HG03378 (cell line): Measurements from ENCODE around the gene SLC35E1.
"Not testable (repeated sequence)": the region's sequence is repeated elsewhere in the genome, so short reads cannot be mapped to it uniquely, and the experiment has no call there.

ENCODE experiments used
- ATAC-seq: cut with Tn5 transposase; IDR thresholded peaks from one replicate; pipeline ENCODE4 v1.9.1; 2021; ENCODE audit warnings: mild to moderate bottlenecking, moderate library complexity; ENCODE audit not compliant: unreplicated experiment

SLC35E1 gene

DNA sequence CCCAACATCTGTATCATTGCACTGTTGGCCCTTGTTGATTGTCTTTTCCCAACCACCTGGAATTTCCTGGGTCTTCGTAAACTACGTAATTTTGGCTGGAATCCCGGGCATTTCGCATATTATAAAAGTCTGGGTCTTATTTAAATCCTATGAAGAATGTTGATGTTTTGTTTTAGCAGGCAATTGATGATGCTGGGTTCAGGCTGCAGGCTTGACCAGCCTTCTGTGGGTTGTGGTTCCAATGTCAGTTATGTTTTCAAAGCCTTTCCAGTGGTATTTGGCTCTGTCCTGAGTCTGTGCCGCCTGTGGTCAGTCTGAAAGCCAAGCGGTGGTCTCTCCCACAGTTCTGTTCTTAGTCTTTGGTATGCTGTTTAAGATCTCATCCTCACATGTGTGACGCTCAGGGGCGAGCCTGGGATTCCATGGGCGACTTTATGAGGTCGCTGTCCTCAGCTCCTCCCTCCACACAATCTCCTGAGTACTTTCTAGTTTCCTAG, 12.4 kb downstream of the SLC35E1 start:
- no peak for ATAC-seq

DNA sequence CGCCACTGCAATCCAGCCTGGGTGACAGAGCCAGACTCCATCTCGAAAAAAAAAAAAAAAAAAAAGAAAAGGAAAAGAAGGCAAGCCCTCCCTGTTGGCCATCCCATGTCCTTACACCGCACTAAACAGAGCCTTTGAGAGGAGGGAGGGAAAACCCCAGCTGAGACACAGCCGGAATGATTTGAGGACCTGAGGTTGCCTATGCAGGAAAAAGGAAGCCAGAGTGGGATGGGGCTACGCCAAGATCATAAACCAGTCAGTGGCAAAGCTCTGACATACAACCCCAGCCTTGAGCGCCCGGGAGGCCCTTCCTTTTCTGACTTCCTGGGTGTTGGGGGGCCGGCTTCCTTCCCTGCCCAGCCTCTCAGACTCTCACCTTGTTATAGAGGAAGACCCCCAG, 17.4 kb downstream of the SLC35E1 start:
- no peak for ATAC-seq

DNA sequence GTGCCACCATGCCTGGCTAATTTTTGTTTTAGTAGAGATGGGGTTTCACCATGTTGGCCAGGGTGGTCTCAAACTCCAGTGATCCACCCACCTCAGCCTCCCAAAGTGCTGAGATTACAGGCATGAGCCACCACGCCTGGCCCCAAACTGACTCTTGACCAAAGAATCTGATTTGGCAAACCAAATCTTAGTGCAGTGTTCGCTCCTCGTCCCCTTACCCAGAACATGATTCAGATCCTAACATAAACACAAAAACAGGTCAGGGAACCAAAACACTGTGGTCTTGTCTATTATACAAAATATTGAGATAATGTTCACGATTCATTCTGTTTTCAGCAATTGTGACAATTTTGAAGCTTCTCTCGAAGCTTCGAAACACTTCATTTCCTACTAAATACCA, 20.3 kb downstream of the SLC35E1 start:
- ATAC-seq, result not testable (repeated sequence)

DNA sequence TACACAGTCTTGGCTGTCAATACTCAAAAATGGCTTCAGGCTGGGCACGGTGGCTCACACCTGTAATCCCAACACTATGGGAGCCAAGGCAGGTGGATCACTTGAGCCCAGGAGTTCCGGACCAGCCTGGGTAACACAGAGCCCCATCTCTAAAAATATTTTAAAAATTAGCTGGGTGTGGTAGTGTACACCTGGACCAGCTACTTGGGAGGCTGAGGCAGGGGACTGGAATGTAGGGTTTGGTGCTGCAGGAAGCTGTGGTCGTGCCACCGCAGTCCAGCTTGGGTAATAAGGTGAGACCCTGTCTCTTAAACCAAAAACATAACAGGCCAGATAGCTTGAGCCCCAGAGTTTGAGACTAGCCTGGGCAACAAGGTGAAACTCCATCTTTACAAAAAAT, 23.3 kb downstream of the SLC35E1 start:
- ATAC-seq, result no peak

DNA sequence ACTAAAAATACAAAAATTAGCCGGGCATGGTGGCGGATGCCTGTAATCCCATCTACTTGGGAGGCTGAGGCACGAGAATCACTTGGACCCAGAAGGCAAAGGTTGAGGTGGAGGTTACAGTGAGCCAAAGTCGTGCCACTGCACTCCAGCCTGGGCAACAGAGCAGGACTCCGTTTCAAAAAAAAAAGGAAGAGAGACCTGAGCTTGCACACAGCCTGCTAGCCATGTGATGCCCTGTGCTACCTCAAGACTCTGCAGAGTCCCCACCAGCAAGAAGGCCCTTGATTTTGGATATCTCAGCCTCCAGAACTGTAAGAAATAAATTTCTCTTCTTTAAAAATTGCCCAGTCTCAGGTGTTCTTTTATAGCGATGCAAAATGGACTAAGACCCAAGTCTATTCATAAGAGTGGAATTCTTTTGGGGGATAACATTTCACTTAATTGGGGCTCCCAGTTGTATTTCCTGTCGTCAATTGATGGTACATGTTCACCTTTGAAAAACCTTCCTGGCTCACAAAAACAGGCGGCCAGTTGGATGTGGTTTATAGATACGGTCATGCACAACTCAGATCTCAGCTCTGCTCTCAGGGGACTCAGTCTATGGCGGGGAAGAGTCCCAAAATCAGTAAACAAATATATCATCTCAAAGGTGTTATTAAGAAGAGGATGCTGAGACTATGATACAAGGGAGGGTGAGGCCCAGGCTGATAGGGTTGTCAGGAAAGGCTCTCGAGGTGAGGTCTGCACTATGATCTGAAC, 27.6 kb downstream of the SLC35E1 start:
- ATAC-seq, result no peak

DNA sequence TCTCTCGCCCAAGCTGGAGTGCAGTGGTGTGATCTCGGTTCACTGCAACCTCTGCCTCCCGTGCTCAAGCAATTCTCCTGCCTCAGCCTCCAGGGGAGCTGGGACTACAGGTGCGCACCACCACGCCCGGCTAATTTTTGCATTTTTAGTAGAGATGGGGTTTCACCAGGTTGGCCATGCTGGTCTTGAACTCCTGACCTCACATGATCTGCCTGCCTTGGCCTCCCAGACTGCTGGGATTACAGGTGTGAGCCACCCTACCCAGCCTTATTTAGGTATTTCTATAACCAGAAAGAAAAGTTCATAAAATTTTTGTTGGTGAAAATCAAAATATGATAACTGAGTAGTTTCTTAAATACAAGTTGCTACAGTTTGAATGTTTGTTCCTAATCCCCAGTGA, 28.5 kb downstream of the SLC35E1 start:
- not testable (repeated sequence) for ATAC-seq

DNA sequence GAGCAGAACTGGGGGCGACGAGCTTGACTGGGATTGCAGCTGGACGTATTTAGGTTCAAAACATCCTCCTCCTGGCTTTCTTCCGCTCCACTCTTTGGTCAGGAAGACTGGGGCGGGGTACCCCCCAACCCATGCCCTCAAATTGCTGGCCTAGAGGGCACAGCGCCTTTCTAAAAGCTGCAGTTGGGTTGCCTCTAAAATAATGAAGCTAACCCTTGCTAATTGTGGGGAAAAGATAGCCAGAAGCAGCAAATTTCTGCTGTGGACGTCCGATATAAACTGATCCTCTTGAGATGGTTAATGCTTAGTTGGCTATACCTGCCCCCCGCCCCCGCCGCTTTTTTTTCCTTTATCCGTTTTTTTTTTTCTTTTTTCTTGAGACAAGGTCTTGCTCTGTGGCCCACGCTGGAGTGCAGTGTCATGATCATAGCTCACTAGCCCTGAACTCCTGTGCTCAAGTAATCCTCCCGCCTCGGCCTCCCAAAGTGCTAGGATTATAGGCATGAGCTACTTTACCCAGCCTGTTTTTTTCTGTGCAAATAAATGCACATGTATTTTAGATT, 29.2 kb downstream of the SLC35E1 start:
- ATAC-seq, result peak; percentile 8

DNA sequence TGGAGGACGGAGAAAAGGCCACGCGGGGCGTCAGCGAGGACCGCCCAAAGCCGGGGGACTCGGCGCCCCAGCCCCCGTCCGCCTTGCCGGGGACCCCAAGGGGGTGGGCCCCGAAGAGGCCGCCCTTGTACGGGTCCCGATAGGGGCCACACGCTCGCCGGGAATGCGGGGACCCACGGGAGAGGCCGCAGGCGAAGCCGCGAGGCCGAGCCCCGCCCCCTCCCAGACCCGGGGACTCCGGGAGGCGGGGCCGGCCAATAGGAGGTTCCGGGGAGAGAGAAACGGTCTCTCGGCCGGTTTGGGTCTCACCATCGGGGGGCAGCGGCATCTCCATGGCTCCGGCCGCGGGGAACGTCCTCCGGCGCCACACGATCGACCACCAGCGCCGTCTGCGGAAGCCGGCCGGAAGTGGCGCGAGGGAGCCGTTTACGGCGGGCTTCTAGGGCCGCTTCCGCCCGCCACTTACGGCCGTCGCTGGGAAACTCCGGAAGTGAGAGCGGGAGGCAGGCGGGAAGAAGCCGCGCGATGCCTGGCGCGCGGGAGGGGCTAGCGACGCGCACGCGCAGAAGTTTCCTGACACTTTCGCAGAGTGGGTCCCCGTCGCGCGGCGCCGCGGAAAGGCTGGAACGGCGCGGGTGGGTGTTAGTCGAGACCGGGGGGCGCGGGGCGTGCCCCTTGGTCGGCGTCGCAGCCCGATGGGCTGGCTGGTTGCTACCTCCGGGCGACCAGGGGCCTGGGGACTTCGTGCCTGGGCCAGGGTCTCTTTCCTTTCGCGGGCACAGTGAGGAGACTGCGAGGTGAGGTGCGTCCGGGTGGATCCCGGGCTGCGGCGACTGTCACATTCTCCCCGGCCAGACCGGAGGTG, 29.9 kb downstream of the SLC35E1 start, which contains the start of gene CHERP:
Gene CHERP (minus strand): TSS at position 393 of the 865 bp plus-strand sequence. CDS start 59 bp downstream, at position 334.
- ATAC-seq, result peak; percentile 58

DNA sequence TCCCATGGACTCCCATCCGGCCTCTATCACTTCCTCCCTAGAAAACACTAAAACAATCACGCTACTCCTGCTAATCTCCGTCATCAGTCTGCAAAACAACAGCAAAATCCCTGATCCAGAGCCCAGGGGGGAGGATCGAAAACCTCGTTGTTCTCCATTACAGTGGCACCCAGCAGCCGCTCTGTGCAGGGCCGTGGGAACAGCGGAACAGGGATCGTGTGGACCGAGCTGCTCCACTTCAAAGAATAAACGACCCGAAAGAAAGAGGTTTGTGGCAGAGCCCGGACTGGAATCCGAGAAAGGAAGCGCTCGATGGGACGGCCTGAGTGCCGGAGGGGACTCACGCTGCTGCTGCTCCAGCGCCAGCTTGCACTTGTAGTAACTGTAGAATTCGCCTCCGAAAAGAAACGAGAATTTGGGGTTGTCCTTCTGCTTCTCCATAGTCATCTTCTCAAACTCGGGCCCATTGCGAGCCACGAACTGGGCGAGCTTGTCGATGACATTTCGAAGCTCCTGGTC, 30.6 kb downstream of the SLC35E1 start:
- ATAC-seq, result peak; percentile 20

DNA sequence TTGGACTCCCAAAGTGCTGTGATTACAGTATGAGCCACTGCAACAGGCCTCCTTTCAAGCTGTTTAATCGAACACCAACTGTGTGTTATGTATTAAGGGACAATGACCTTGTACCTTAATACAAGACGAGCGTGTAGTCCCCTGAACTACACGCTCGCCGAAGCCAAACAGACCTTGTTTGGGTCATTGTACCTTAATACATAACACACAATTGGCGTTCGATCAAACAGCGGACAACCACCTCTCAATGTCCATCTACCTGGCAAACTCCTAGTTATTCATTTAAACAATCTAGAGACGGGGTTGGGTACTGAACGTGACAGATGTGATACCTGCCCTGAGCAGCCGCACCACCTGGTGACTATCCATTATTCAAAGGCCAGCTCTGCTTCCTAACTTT, 31.3 kb downstream of the SLC35E1 start:
- ATAC-seq, result no peak

DNA sequence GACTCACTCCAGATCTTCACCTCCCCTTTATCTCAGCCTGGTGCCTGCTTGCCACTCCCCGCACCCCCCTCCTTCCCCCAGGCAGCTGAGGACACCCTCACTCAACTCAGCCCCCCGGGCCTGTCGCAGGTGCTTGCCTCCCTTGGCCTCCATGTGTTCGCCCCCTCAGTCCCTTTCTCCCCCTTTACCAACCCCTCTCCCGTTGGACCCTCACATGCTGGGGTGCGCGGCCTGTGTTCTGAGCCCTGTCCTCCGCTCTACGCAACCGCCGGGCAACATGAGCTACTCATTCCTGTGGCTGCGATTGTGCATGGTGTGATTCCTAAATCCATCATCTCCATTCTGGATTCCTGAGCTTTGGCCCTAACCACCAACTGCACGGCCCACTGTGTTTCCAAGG, 35.1 kb downstream of the SLC35E1 start:
- ATAC-seq, result no peak

DNA sequence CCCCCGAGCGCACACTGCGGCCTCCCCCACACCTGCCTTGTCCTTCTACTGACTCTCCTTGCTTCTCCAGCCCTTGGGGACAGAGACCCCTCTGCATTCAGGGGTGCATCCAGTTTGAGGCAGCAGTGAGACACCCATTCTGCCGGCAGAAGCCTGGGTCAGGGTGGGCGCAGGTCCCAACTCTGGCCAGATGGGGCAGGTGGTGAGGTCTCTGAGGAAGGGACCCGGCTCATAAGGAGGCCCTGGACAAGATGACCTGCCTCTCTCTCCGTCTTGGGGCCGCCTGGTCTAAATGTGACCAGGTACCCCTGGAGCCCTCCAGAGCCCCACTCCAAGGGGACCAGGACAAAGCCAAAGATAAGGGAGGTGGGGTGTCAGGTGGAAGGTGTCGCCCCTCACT, 36.1 kb downstream of the SLC35E1 start:
- ATAC-seq, result no peak

DNA sequence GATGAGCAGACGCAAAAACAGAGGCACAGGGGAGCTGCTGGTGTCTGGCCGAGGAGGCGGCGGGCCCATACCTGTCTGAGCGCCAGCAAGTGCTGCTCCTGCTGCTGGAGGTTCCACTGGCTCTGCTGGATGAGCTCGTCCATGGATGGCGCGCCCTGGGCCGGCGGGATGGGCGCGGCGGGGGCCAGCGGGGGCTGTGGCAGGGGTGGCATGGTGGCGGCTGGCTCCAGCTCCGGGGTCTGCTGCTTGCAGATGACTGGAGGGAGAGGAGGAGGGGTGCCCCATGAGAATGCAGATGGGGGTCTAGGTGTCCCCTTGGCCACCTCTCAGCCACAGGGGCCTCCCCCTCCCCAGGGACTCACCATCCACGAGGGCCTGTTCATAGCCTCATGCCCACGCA, 36.8 kb downstream of the SLC35E1 start:
- no peak for ATAC-seq

DNA sequence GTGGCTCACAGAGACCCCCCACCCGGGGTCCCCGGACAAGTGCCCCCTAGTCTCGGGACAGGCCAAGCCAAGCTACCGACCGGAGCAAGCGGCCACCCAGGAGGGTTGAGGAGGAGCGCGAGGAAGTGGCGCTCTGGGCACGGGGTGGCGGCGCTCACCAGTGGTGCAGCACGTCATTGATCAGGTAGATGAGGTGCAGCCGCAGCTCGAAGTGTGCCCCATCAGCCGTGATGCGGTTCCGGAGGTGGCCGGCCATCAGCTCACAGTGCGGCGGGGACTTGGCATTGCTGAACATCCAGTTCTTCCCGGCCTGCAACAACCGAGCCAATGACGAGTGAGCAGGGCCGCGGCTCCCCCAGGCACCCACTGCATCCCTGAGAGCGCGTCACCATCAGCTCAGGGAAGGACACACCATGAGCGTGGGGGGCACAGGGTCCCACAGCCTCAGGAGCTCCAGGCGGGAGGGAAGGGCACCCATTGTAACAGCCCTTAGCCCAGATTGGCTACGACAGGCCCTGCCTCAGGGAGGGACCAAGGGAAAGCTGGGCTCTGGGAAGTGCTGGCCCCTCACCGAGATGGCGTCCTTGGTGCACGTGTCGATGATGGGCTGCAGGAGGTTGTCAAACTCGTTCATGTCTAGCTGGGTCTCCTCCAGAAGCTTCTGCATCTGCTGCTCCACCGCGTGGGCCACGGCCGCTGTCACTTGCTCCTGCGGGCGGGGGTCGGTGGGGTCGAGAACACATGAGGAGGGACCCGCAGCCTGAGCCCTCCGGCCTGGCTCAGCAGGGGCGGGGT, 39.6 kb downstream of the SLC35E1 start:
- no peak for ATAC-seq

DNA sequence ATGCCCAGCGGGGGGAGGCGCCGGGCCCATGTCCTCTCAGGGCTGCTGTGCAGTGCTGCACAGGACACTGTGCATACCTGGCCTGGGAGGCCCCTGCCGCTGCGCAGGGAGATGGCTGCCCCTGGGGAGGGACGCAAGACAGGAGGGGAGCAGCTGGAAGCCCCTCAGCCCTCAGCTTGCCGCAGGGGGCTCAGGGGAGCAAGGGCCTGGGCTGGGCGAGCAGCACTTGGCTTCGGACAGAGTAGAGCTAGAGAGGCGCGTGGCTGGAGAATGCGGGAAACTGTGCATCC, 40.9 kb downstream of the SLC35E1 start:
- ATAC-seq, result no peak

DNA sequence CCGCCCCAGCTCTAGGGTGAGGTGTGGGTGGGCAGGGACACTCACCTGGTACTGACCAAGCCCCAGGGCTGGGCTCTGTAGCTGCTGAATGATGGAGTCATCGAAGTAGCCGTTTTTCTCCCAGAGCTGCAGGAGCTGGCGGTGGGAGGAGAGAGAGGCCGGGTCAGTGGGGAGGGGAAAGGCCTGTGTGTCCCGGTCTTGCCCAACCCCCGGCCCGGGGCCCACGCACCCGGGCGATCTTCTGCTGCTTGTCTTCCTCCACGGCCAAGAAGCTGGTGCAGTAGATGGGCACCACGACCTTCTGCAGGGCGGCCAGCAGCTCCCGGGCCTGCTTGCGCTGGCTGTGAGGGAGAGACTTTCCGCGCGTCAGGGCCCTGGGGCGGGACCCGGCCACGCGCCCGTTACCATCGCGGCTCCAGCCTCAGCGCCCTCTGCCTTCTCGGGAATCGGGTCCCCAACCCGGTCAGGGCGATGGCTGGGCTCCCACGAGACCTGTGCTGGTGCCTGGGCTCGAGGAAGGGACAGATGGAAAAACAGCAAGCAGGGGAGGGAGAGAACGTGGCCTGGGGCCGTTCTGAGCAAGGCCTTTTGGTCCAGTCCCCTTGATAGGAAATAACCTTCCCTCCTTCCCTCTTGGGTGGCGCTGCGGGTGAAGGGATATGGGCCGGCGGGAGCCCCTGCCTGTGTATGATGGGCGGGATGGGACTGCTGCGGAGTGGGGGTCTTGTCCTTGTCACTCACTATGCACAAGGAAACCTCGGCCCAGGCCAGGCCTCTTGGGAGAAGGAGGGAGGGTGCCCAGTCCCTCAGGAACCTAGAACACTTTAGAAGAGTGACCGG, 41.5 kb downstream of the SLC35E1 start:
- ATAC-seq, result no peak

DNA sequence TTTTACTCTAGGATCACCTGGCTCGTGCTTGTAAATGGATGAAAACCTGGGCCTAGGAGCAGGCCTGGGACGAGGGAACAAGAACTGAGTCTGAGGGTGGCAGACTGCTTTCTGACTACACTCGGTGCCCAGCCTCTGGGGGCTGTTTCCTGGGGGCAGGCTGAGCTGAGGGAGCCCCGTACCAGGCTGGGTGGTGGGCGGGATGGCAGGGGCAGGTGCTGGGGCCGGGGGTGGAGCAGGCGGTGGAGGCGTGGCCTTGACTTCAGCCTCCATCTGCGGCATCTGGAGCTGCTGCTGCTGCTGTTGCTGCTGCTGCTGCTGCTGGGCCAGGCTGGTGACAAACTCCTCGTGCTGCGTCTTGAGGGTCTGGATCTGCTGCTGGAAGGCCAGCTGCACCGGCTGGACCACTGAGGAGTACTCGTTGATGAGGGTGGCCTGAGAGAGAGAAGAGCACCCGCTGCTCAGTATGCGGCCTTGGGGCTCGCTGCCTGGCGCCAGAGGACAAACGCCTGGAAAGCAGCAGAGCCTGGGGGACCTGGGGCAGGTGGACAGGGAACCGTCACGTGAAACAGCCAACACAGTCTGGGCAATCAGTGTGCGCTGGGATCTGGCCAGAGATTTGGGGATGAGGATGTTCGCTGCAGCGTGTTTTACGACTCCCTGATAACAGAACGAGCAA, 42.6 kb downstream of the SLC35E1 start:
- ATAC-seq, result no peak

DNA sequence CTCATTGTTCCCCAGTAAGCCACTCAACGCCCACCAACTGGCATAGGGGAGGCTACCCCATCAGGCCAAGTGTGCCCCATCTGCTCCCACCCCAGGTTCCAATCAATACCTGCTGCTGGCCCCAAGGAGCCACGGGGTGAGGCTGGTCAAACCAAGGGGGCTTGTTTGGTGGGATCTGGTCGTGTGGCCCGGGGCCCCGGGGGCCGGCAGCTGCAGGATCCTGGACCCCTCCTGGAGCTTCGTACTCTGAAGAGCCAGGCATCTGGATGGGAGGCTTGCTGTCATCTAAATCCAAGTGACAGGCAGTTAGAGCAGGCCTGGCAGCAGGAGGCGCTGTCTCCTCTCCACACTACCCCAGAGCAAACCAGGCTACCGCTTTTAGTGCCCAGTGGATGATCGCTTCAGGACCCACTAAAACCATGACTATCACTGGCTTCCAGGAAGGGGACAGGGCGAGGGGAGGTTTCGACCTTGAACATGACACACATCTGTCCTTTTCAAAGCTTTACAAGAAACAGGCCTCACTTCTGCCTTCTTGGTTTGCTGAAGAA, 44.2 kb downstream of the SLC35E1 start:
- ATAC-seq, result no peak

DNA sequence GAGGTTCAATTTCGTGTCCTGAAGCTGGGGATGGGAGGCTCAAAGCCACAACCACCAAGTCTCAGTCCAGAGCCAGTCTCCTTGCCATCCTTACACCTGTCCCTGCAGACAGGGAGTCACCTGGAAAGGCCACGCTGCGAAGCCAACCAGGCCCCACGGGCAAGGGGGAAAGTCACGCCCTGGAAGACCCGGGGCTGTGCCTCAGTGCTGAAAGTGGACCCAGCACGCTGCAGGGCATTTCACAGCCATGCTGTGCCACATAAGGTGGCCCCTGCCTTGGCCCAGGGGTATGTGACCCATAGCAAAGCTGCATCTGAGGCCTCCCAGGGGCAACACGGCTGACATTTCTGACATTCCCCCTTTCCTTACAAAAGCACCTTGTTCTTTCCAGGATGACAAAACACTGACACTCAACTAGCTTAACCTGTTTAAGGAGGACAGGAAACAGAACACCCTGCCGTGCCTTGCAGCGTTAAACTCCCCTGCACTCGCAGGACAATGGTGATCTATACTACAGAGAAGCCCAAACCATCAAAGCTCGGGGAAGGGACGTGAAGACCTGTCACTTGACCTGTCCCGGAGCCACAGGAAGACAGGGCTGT, 44.8 kb downstream of the SLC35E1 start:
- no peak for ATAC-seq
